Loucy (cell line): ENCODE measurements around the gene POMP.

Experiments used
- H2AFZ ChIP-seq: fragments of 200-600 bp; sonication (generic); 2 replicates; pipeline ENCODE4 v1.6.0; 2016; ENCODE audit warnings: antibody characterized with exemption, mild to moderate bottlenecking, low read length, moderate library complexity
- H3F3A ChIP-seq: fragments of 200-600 bp; 2 replicates; pipeline ENCODE4 v1.6.0; 2016; ENCODE audit warnings: antibody characterized with exemption, low read depth, mild to moderate bottlenecking
- H3K27me3 ChIP-seq: fragments of 200-600 bp; sonication (generic); 2 replicates; pipeline ENCODE4 v1.6.1; 2014; ENCODE audit warnings: low read length, mild to moderate bottlenecking; ENCODE audit not compliant: insufficient read depth, poor library complexity, severe bottlenecking
- H3K36me3 ChIP-seq: fragments of 200-600 bp; sonication (generic); 2 replicates; pipeline ENCODE4 v1.6.1; 2016; ENCODE audit warnings: low read length; ENCODE audit not compliant: insufficient read depth
- H3K4me1 ChIP-seq: fragments of 200-600 bp; sonication (generic); 2 replicates; pipeline ENCODE4 v1.5.1; 2014; ENCODE audit warnings: low read length, mild to moderate bottlenecking; ENCODE audit not compliant: insufficient read depth, poor library complexity, severe bottlenecking
- H3K4me2 ChIP-seq: fragments of 200-600 bp; sonication (generic); 2 replicates; pipeline ENCODE4 v1.6.0; 2014; ENCODE audit warnings: antibody characterized with exemption, low read length, low read depth, mild to moderate bottlenecking; ENCODE audit not compliant: poor library complexity, severe bottlenecking
- H3K4me3 ChIP-seq: fragments of 200-600 bp; sonication (generic); 2 replicates; pipeline ENCODE4 v1.5.1; 2014; ENCODE audit warnings: low read length, mild to moderate bottlenecking, mixed read lengths; ENCODE audit not compliant: poor library complexity, severe bottlenecking
- H3K79me2 ChIP-seq: fragments of 200-600 bp; sonication (generic); 2 replicates; pipeline ENCODE4 v1.6.1; 2014; ENCODE audit warnings: low read length; ENCODE audit not compliant: insufficient read depth
- H3K9ac ChIP-seq: fragments of 200-600 bp; sonication (generic); 2 replicates; pipeline ENCODE4 v1.6.0; 2014; ENCODE audit warnings: mild to moderate bottlenecking, low read depth, low read length, moderate library complexity; ENCODE audit not compliant: poor library complexity, severe bottlenecking
- H3K9me2 ChIP-seq: fragments of 200-600 bp; sonication (generic); replicated peaks from 2 replicates; pipeline ENCODE4 v1.6.1; 2016; ENCODE audit warnings: low read depth, low read length, mixed read lengths
- H3K9me3 ChIP-seq: fragments of 200-600 bp; sonication (generic); 2 replicates; pipeline ENCODE4 v1.6.1; 2014; ENCODE audit warnings: mild to moderate bottlenecking, antibody characterized with exemption, low read length, low read depth; ENCODE audit not compliant: insufficient read depth
- H4K20me1 ChIP-seq: fragments of 200-600 bp; sonication (generic); 2 replicates; pipeline ENCODE4 v1.6.0; 2014; ENCODE audit warnings: antibody characterized with exemption, low read length, mild to moderate bottlenecking; ENCODE audit not compliant: insufficient read depth, poor library complexity, severe bottlenecking
- EZH2phosphoT487 ChIP-seq: fragments of 200-600 bp; IDR thresholded peaks from 2 replicates; pipeline ENCODE4 v1.6.1; 2018; ENCODE audit warnings: antibody characterized with exemption, mild to moderate bottlenecking, moderate library complexity, borderline replicate concordance
- TF ChIP-seq, protein P1 (sequence below): fragments of 200-600 bp; sonication (generic); conservative IDR thresholded peaks from 2 replicates; pipeline ENCODE4 v1.5.1; 2014; ENCODE audit warnings: mild to moderate bottlenecking, antibody characterized with exemption, low read length

POMP gene

DNA sequence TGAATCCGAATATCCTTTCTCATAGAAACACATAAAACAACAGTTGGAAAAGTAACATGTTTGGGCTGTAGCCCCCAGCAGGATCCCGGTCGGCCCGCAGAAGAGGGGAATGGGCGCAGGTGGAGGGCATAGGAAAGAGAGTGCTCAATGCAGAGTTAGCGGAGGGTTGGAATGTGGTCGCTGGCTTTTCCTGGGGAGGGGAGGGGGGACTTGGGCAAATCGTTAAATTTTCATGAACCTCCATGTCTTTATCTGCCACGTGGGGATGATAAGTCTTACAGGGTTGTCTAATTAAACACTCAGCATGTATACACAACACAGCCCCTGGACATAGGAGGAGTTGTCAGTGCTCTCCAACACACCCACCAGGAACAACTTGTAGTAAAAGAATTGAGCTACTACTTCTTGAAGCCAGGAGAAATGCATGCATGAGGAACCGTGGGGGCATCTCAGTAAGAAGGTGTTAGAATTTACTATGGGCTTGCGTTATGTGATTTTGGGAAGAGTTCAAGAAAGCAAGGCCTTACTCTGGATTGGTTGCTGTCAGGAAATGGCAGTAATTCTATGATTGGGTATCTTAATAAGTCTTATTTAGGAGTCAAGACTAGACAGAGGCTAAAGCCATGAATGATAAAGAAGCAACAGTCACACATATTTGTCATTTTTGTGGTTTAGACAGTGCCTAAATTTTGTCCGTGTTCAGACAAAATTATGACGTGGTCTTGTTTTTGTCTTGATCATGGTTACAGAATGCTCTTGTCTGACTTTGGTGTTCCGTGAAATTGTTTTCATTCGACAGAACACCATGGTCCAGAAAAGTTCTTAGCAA, 60.5 kb downstream of the POMP start:
- Histone ChIP-seq H3K79me2 (peaks cover 13% of the 10 kb centered on the region), H3K4me1 (peaks cover 32% of the 10 kb centered on the region), H3K4me3 (peak overlapping the region; percentile 90)

GRCh38 chr13:28723806-28724205, 64.9 kb downstream of the POMP start:
- Histone ChIP-seq H3K4me3 (no peak overlapping the region), H3F3A (no peaks in the 10 kb centered on the region), H3K9me2 (no peaks in the 10 kb centered on the region), H3K9me3 (no peaks in the 10 kb centered on the region), H3K27me3 (no peaks in the 10 kb centered on the region), H3K9ac (no peak overlapping the region), H3K36me3 (no peaks in the 10 kb centered on the region), H2AFZ (no peak overlapping the region), H3K4me2 (no peak overlapping the region), H3K4me1 (peaks cover 8% of the 10 kb centered on the region), H3K79me2 (no peaks in the 10 kb centered on the region), H4K20me1 (no peaks in the 10 kb centered on the region)
- TF ChIP-seq EZH2phosphoT487, result no peak
- TF ChIP-seq, protein P1, sequence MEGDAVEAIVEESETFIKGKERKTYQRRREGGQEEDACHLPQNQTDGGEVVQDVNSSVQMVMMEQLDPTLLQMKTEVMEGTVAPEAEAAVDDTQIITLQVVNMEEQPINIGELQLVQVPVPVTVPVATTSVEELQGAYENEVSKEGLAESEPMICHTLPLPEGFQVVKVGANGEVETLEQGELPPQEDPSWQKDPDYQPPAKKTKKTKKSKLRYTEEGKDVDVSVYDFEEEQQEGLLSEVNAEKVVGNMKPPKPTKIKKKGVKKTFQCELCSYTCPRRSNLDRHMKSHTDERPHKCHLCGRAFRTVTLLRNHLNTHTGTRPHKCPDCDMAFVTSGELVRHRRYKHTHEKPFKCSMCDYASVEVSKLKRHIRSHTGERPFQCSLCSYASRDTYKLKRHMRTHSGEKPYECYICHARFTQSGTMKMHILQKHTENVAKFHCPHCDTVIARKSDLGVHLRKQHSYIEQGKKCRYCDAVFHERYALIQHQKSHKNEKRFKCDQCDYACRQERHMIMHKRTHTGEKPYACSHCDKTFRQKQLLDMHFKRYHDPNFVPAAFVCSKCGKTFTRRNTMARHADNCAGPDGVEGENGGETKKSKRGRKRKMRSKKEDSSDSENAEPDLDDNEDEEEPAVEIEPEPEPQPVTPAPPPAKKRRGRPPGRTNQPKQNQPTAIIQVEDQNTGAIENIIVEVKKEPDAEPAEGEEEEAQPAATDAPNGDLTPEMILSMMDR, result no peak

More for the DNA sequence above, 60.5 kb downstream of the POMP start:
- Histone ChIP-seq H3K9me3 (no peaks in the 10 kb centered on the region), H3K9me2 (no peaks in the 10 kb centered on the region), H3F3A (no peaks in the 10 kb centered on the region), H3K4me2 (peak overlapping the region; percentile 95), H3K27me3 (no peaks in the 10 kb centered on the region), H3K36me3 (no peaks in the 10 kb centered on the region), H4K20me1 (no peaks in the 10 kb centered on the region), H3K9ac (peak overlapping the region; percentile 77), H2AFZ (peak overlapping the region; percentile 96)
- TF ChIP-seq, protein P1, result no peak
- no peak for TF ChIP-seq EZH2phosphoT487

- Histone ChIP-seq H3K27me3 (no peaks in the 10 kb centered on the region), H2AFZ (no peak overlapping the region), H3K9me3 (no peaks in the 10 kb centered on the region), H3K79me2 (no peaks in the 10 kb centered on the region), H3F3A (no peaks in the 10 kb centered on the region), H3K4me3 (no peak overlapping the region), H4K20me1 (no peaks in the 10 kb centered on the region), H3K9me2 (no peaks in the 10 kb centered on the region), H3K4me1 (no peaks in the 10 kb centered on the region), H3K4me2 (no peak overlapping the region), H3K36me3 (no peaks in the 10 kb centered on the region), H3K9ac (no peak overlapping the region)
- no peak for TF ChIP-seq EZH2phosphoT487
- TF ChIP-seq, protein P1, result no peak
Observed at GRCh38 chr13:28725046-28725610, 66.2 kb downstream of the POMP start.
